ENCODE measurements around the gene IL13RA1. TPM values are rescaled to one million over a fixed set of nuclear protein-coding genes. Genes with fewer than 3 reads are reported as not detected.

Gene IL13RA1
- polyA plus RNA-seq, 3 donors, result 48.8 to 74.6 (median 72.6) TPM

GRCh38 chrX:118823263-118824172 lies 96.1 kb downstream of the IL13RA1 start, which contains the start of gene ZCCHC12:
TSS of gene ZCCHC12 (plus strand) at chrX:118823824. CDS start at chrX:118825245, 1,421 bp downstream.
- Mint-ChIP-seq H3K36me3 (no peaks in the 10 kb centered on the region), H3K4me3 (peak within 1 kb of the TSS; percentile 67 to 84), H3K9me3 (peaks cover 0 to 28% (median 13%) of the 10 kb centered on the region in 7 donors), H3K27me3 (ENCODE audit: low read depth in 3 of 3) (peaks cover 59 to 71% (median 69%) of the 10 kb centered on the region in 3 donors), H3K4me1 (peaks cover 29% of the 10 kb centered on the region), H3K27ac (peak within 1 kb of the TSS in 1 of 7 donors; percentile 64)
- peaks cover 43 to 72% of the 10 kb centered on the region in 2 donors for H3K27me3 ChIP-seq (ENCODE audit: control insufficient read depth in 2 of 2, insufficient read depth in 2 of 2, low read length in 2 of 2)
- H3K79me2 ChIP-seq (ENCODE audit: insufficient read depth, low read length), result no peaks in the 10 kb centered on the region
- peaks cover 0 to 13% of the 10 kb centered on the region in 2 donors for H3K9me3 ChIP-seq (replicated peaks in 1 of 2; ENCODE audit: control insufficient read depth in 1 of 2, insufficient read depth in 1 of 2, low read length in 2 of 2)
- 4% methylated on average over 34 of the region's 51 CpGs for WGBS (ENCODE audit: insufficient coverage)
- H2AFZ ChIP-seq (ENCODE audit: insufficient read depth, low read depth, low read length, poor library complexity, severe bottlenecking), result peak within 1 kb of the TSS; percentile 52
- no peaks in the 10 kb centered on the region for H3K36me3 ChIP-seq (replicated peaks in 1 of 2; ENCODE audit: control insufficient read depth in 1 of 2, insufficient read depth in 2 of 2, low read length in 2 of 2)
- peak in 2 of 3 donors; percentile 6 to 14 for DNase-seq
- no peak for TF ChIP-seq CTCF (IDR thresholded peaks at IDR 0.05)
- peaks cover 14% of the 10 kb centered on the region in 2 donors for H3K4me1 ChIP-seq (ENCODE audit: control insufficient read depth in 1 of 2, insufficient read depth in 2 of 2, low read length in 2 of 2)
- intact Hi-C loops (cut with micrococcal nuclease), result no loop called here
- H3K4me3 ChIP-seq (replicated peaks in 1 of 3; ENCODE audit: low read depth in 2 of 3, low read length in 3 of 3), result peak within 1 kb of the TSS in 1 of 3 experiments; percentile 49
- H4K20me1 ChIP-seq (ENCODE audit: insufficient read depth, low read length), result no peaks in the 10 kb centered on the region
- H3K4me2 ChIP-seq (replicated peaks; ENCODE audit: extremely low read depth, low read length, poor library complexity, severe bottlenecking), result peak within 1 kb of the TSS; percentile 55
- no peak within 1 kb of the TSS for H3K27ac ChIP-seq (ENCODE audit: low read depth in 1 of 2, low read length in 2 of 2)
- H3K9ac ChIP-seq (ENCODE audit: insufficient read depth, low read length, poor library complexity, severe bottlenecking), result no peak within 1 kb of the TSS

GRCh38 chrX:118824173-118824730 lies 96.8 kb downstream of the IL13RA1 start:
- Mint-ChIP-seq H3K27me3 (ENCODE audit: low read depth in 3 of 3) (peaks cover 60 to 77% (median 70%) of the 10 kb centered on the region in 3 donors), H3K4me1 (peaks cover 29% of the 10 kb centered on the region), H3K27ac (no peak overlapping the region), H3K9me3 (peaks cover 0 to 29% (median 13%) of the 10 kb centered on the region in 7 donors), H3K4me3 (peak overlapping the region; percentile 67 to 84), H3K36me3 (no peaks in the 10 kb centered on the region)
- H3K4me2 ChIP-seq (replicated peaks; ENCODE audit: extremely low read depth, low read length, poor library complexity, severe bottlenecking), result peak overlapping the region; percentile 55
- H3K27me3 ChIP-seq (ENCODE audit: control insufficient read depth in 2 of 2, insufficient read depth in 2 of 2, low read length in 2 of 2), result peaks cover 43 to 74% of the 10 kb centered on the region in 2 donors
- no peaks in the 10 kb centered on the region for H4K20me1 ChIP-seq (ENCODE audit: insufficient read depth, low read length)
- no peaks in the 10 kb centered on the region for H3K79me2 ChIP-seq (ENCODE audit: insufficient read depth, low read length)
- H3K9ac ChIP-seq (ENCODE audit: insufficient read depth, low read length, poor library complexity, severe bottlenecking), result no peak overlapping the region
- peak overlapping the region in 1 of 3 experiments; percentile 49 for H3K4me3 ChIP-seq (replicated peaks in 1 of 3; ENCODE audit: low read depth in 2 of 3, low read length in 3 of 3)
- no peak overlapping the region for H2AFZ ChIP-seq (ENCODE audit: insufficient read depth, low read depth, low read length, poor library complexity, severe bottlenecking)
- DNase-seq, result no peak
- H3K9me3 ChIP-seq (replicated peaks in 1 of 2; ENCODE audit: control insufficient read depth in 1 of 2, insufficient read depth in 1 of 2, low read length in 2 of 2), result peaks cover 0 to 13% of the 10 kb centered on the region in 2 donors
- TF ChIP-seq CTCF (IDR thresholded peaks at IDR 0.05), result no peak
- intact Hi-C loops (cut with micrococcal nuclease), result no loop called here
- H3K27ac ChIP-seq (ENCODE audit: low read depth in 1 of 2, low read length in 2 of 2), result no peak overlapping the region
- 2% methylated on average over 5 of the region's 22 CpGs for WGBS (ENCODE audit: insufficient coverage)
- H3K4me1 ChIP-seq (ENCODE audit: control insufficient read depth in 1 of 2, insufficient read depth in 2 of 2, low read length in 2 of 2), result peaks cover 14% of the 10 kb centered on the region in 2 donors
- H3K36me3 ChIP-seq (replicated peaks in 1 of 2; ENCODE audit: control insufficient read depth in 1 of 2, insufficient read depth in 2 of 2, low read length in 2 of 2), result no peaks in the 10 kb centered on the region
